ENCODE data around the gene JADE1.

Gene JADE1

DNA sequence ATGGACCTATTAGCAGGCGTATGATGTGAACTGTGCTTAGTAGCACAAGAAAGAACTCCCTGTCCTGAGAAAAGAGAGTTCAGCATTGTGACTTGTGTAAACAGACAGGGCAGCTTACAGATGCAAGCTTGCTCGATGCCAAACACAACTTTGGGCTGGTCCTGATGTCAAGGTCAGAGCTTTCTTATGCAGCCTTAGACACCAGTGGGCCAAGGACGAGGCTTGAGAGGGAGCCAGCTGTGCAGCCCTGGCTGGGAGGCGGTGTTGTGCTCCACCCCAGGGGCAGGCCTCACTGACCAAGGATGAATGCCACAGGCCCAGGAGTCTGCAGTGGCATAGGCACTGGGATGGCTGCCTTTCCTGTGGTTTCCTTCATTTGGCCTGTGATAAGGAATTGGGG lies 35.4 kb downstream of the JADE1 start:
- no peak for DNase-seq (ENCODE audit: low spot score)

GRCh38 chr4:128846063-128846462 lies 36.6 kb downstream of the JADE1 start:
- no peak for DNase-seq (ENCODE audit: low spot score)

DNA sequence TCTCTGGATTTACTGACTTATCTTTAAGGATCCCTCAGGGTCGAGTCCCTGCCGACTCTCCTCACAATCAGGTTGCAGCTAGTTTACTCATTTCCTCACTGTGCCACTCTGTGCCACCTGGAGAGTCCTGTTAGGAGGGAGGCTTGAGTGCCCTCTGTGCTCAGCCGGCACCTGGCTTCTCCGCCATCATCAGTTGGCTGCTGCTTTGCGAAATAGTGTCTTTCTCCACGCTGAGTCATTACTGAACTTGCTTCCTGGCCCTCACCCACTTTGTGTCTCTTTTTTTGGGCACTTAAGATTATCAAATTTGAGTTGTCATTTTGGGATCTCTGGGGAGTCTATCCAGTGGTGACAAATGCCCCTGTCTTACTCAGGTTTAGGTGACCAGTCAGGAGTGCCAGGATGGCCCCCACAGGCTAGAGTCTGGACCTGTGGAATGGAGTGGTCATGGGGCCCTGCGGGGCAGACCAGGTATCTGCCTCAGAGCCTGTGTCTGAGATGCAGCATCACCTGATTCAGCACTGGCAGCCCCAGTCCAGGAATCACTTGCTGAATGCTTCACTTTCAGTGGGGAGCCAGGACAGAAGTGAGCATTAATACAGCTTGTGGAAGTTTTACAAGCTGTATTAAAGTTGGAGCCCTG lies 37.7 kb downstream of the JADE1 start:
- no peak for DNase-seq (ENCODE audit: low spot score)

DNA sequence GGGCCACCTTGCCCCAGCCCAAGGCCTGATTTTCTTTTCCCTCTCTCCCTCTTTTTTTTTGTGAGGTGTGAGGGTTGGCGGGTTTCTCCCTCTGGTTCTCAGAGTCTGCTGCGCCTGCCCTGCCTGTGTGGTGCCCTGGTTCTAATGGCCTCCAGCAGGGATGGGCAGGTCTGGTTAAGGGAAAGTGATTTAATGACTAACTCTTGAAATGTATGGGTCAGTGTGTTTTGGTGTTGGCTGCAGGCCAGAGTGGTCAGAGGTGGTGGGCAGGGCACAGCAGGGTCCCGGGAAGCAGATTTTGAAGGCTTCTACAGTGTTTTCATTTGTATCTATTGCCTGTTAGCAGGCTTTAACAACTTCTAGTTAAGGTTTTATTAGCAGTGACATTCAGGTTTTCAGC lies 39.0 kb downstream of the JADE1 start:
- DNase-seq (ENCODE audit: low spot score), result no peak

DNA sequence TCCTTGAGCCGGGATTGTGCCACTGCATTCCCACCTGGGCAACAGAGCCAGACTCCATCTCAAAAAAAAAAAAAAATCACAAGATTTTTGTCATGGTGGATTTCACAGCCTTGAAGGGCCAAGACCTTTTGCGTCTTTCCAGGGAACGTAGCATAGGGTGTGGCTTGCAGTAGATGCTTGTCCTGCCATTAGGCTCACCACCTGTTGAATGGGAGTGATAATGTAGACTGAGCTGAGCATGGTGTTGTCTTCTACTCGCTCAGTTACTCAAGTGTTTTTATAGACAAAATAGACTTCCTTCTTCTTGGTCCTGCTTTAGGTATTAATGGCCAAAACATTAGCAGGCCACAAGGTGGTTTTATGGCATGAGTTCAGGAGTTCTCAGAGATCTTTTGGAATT lies 40.8 kb downstream of the JADE1 start:
- no peak for DNase-seq (ENCODE audit: low spot score)

- no peak for DNase-seq (ENCODE audit: low spot score)
Observed at GRCh38 chr4:128853741-128854140, 44.2 kb downstream of the JADE1 start.

DNA sequence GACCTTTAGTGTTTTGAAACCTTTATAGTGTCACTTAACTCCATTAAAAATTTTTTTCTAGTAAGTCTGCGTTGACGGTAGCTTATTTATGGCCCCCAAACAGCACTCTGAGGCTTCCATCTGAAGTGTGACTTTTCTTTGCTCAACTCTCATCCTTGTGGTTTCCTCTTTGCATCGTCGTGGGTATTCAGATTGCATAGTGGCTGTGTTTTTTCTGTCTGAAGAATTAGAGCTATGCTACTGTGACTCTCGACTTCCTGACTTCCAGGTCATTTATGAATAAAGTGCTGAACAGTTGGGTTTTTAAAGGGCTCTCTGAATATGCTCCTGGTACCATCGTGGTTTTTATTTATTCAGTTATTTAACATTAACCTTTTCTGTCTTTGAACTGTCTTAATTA lies 44.9 kb downstream of the JADE1 start:
- DNase-seq (ENCODE audit: low spot score), result peak; percentile 42

DNA sequence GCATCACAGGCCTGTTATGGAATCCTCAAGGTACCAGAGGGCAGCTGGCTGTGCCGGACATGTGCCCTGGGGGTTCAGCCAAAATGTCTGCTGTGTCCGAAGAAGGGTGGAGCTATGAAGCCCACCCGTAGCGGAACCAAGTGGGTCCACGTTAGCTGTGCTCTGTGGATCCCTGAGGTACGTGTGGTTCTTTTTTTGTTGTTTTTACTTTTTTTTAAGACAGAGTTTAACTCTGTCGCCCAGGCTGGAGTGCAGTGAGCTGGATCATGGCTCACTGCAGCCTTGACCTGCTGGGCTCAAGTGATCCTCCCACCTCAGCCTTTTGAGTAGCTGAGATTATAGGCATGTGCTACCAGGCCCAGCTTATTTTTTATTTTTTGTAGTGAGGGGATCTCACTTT lies 46.1 kb downstream of the JADE1 start:
- no peak for DNase-seq (ENCODE audit: low spot score)

DNA sequence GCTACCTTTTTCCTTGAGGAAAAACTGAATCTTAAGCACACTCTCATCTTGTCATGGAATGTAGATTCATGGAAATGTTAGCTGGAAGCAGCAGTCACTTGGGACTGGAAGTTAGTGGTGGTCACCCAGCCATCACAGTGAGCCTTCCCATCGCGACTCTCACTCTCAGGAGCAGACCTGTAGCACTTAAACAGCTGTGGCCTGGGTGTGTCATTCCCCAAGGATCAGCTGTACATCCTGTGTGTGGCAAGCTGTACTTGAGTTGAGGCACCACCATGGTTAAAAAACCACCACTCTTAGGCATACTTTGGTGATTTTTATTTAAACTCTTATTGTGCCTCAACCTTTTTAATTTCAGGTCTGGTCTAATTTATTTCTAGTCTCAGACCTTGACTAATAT lies 46.7 kb downstream of the JADE1 start:
- no peak for DNase-seq (ENCODE audit: low spot score)

DNA sequence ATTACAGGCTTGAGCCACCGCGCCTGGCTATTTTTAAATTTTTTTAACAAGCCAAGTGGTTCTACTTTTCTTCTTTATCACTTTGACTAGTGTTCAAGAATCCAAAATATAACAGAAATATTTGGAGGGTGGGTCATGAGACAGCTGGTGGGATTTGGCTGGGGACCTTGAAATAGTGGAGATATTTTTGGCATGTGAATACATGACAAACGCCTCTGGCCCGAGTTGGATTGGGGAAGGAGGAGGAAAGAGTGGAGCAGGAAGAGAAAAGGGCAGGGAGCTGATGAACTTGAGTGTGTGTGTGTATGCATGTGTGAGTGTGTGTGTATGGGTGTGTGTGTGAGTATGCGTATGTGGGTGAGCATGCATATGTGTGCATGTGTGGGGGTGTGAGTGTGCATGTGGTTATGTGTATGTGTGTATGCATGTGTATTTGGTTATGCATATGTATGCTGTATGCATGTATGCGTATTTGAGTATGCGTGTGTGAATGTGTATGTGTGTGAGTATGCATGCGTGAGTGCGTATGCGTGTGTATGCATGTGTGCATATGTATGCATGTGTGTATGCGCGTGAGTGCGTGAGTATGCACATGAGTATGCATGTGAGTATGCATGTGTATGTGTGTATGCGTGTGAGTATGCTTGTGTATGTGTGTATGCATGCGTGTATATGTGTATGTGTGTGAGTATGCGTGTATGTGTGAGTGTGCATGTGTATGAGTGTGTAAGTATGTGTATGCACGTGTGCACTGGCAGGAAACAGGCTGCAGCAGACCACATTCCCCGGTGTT lies 49.6 kb downstream of the JADE1 start:
- DNase-seq (ENCODE audit: low spot score), result peak; percentile 76

DNA sequence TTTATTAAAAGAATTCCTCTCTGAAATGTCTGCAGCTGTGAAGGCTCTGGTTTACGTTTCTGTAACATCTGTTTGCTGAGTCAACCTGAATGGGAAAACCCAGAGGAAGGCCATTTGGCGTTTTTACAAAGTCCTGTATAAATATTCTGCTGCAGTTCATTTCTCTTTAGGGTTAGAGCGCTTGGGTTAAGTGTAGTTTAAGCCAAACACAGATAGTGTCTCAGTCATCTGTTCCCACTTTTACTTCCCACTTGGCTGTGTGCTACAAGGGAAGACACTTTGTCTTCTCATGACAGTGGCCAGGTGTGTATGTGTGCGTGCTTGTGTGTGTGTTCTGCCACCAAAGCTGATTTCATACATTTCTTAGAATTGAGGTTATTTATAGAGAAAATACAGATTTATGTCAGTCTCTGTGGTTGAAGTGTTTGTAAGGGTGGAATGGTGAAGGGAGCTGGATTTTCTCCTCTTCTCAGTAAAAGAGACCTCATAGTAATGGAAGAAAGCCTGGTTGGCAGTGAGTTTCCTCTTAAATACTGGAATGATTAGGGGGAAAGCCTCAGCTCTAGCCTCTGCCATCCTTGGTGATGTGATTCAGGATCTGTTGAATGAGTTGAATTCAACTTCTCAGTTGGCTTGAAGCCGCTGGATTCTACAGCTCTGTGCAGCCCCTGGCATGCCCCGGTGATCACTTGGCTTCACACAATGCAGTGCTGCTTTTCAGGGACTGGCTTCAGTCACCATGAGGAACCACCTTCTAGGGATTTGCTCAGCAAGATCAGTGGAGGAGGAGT lies 50.6 kb downstream of the JADE1 start:
- DNase-seq (ENCODE audit: low spot score), result peak; percentile 66

GRCh38 chr4:128861856-128862518 lies 52.5 kb downstream of the JADE1 start:
- no peak for DNase-seq (ENCODE audit: low spot score)

DNA sequence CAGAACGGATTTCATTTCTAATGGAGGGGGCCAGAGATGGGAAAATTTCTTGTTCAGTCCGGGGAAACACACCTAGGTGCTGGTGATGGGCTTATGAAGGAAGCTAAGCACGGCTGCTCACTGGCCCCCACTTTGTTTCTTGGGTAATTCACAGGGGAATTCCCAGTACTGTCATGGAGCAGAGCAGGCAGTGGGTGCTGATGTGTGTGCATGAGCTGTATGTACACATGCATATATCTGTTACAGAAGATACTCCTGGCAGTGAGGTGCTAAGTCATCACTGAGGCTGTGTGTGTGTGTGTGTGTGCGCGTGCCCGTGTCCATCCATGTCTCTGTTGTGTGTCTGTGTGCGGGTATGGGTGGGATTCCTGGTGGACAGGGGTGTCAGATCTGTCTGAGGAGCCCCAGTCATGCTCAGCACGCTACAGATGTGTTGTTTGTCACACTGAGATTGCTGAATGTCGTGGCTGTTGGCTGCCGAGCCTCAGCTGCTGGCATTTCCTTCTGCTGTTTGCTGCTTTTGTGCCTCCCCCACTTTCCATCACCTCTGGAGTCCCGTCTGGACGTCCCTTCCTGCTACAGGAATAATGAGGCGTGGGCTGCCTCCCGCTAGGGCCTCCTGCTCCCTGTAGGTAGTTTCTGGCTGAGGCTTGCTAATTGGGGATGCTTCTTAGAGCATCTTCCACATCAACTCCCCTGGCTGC lies 53.3 kb downstream of the JADE1 start:
- DNase-seq (ENCODE audit: low spot score), result no peak

GRCh38 chr4:128863312-128864075 lies 54.0 kb downstream of the JADE1 start:
- DNase-seq (ENCODE audit: low spot score), result peak; percentile 80

DNA sequence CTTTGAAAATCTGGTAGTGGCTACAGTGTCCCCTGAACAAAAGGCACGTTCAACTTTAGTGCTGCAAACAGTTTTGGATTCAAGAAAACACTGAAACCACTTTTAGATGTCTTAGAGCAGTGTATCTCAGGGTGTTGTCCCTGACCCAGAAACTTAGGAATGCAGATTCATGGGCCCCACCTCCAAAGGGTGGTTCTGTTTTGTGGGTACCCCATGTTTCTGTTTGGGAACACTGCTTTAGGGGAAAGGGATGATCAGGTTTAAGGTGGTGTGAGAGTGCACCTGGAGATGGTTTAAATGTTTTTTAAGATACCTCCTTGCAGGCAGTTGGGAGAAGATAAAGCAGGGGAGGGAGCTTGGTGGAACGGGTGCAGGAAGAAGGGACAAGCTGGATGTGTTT lies 55.6 kb downstream of the JADE1 start:
- no peak for DNase-seq (ENCODE audit: low spot score)

DNA sequence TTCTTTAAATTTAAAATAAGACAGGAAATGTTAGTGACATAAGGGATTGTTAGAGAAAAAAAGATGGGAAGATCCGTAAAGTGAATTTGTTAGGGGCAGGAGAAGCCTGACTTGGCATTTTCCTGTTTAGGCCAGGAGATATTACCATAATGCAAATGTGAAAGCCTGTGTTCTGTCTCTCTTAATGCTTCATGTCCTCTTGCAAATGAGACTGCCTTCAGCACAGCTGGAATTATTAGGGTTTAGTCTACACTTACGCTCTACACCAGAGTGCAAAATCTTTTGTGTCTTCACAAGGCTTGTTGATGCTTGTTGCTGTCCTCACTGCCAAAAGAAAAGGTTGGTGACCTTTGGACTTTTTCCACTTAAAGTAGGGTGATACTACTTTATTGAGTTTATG lies 56.8 kb downstream of the JADE1 start:
- DNase-seq (ENCODE audit: low spot score), result no peak

- no peak for DNase-seq (ENCODE audit: low spot score)
Observed at GRCh38 chr4:128866691-128867090, 57.2 kb downstream of the JADE1 start.

GRCh38 chr4:128868758-128869157 lies 59.3 kb downstream of the JADE1 start:
- DNase-seq (ENCODE audit: low spot score), result no peak

GRCh38 chr4:128869776-128870509 lies 60.4 kb downstream of the JADE1 start:
- DNase-seq (ENCODE audit: low spot score), result no peak

GRCh38 chr4:128871948-128872347 lies 62.4 kb downstream of the JADE1 start:
- DNase-seq (ENCODE audit: low spot score), result peak; percentile 64

Data from AG20443 (cell line).